Measurements from ENCODE around the gene PSMB11. TPM values are rescaled to one million over a fixed set of nuclear protein-coding genes. Genes with fewer than 3 reads are reported as not detected.

Gene PSMB11
- total and polyA plus RNA-seq, 2 donors (not counting 1 experiment from before 2014, with no cell fraction given), result not detected

GRCh38 chr14:23051141-23052057 is 9.4 kb downstream of the PSMB11 start:
- no peaks in the 10 kb centered on the region for H3K9me3 Mint-ChIP-seq (ENCODE audit: insufficient read depth)
- H4K20me1 ChIP-seq (ENCODE audit: control insufficient read depth, insufficient read depth, low read length, poor library complexity, severe bottlenecking), result no peaks in the 10 kb centered on the region
- H3K79me2 ChIP-seq (ENCODE audit: control insufficient read depth, insufficient read depth, low read length), result no peaks in the 10 kb centered on the region
- H3K9me3 ChIP-seq (ENCODE audit: control extremely low read depth in 1 of 3, control insufficient read depth in 2 of 3, insufficient read depth in 1 of 3, low read length in 2 of 3), result no peaks in the 10 kb centered on the region
- no peaks in the 10 kb centered on the region for H3K27me3 Mint-ChIP-seq
- no peak overlapping the region for H3K9ac ChIP-seq (ENCODE audit: low read length)
- H3K36me3 ChIP-seq (replicated peaks in 1 of 2; ENCODE audit: control extremely low read depth in 1 of 2, control insufficient read depth in 1 of 2, extremely low read depth in 1 of 2, insufficient read depth in 2 of 2, low read length in 1 of 2), result no peaks in the 10 kb centered on the region
- no peak for ATAC-seq (ENCODE audit: low read depth)
- intact Hi-C loops (cut with micrococcal nuclease), result loop anchor here (10.0 kb wide), 2 partner anchors 667 to 747 kb away; no protein-coding TSS in a partner anchor
- no peak overlapping the region for H3K27ac ChIP-seq (ENCODE audit: low read length in 2 of 2)
- no peak for TF ChIP-seq CTCF (IDR thresholded peaks at IDR 0.05)
- TF ChIP-seq EZH2 (IDR thresholded peaks at IDR 0.05; ENCODE audit: borderline replicate concordance, insufficient read depth, low read depth, low read length, poor library complexity, severe bottlenecking), result no peak
- H3K27ac Mint-ChIP-seq, result no peak overlapping the region
- WGBS (ENCODE audit: insufficient coverage), result 80% methylated on average over 2 of the region's 5 CpGs
- ChIA-PET POLR2A (no interaction called here), CTCF (interaction anchor here (1.1 to 19.1 kb wide), 3 partner anchors 9 to 66 kb away, joined by 3 to 1134 read pairs (median 4); partner anchors contain the start of gene AJUBA)
- peaks cover 3 to 5% of the 10 kb centered on the region in 2 donors for H3K4me1 ChIP-seq (ENCODE audit: control insufficient read depth in 2 of 2, insufficient read depth in 2 of 2, low read length in 2 of 2)
- no peak overlapping the region for H2AFZ ChIP-seq (ENCODE audit: insufficient read depth, low read depth, low read length, poor library complexity, severe bottlenecking)
- H3K4me3 Mint-ChIP-seq, result no peak overlapping the region
- H3K4me3 ChIP-seq (ENCODE audit: control extremely low read depth in 1 of 5, extremely low read depth in 1 of 5, insufficient read depth in 1 of 5, low read depth in 2 of 5, low read length in 4 of 5), result no peak overlapping the region
- no peaks in the 10 kb centered on the region for H3K27me3 ChIP-seq (replicated peaks in 1 of 4; ENCODE audit: control extremely low read depth in 1 of 4, control insufficient read depth in 3 of 4, insufficient read depth in 4 of 4, low read length in 3 of 4)
- H3K4me1 Mint-ChIP-seq, result peaks cover 8% of the 10 kb centered on the region
- H3K4me2 ChIP-seq (replicated peaks; ENCODE audit: low read depth, low read length, poor library complexity, severe bottlenecking), result no peak overlapping the region
- DNase-seq, result no peak

- H3K4me3 Mint-ChIP-seq, result no peak overlapping the region
- no peaks in the 10 kb centered on the region for H3K27me3 Mint-ChIP-seq
- intact Hi-C loops (cut with micrococcal nuclease), result loop anchor here (10.0 kb wide), 2 partner anchors 667 to 747 kb away; no protein-coding TSS in a partner anchor
- Histone ChIP-seq H3K27ac (ENCODE audit: low read length in 2 of 2) (no peak overlapping the region), H4K20me1 (ENCODE audit: control insufficient read depth, insufficient read depth, low read length, poor library complexity, severe bottlenecking) (no peaks in the 10 kb centered on the region), H3K4me2 (replicated peaks; ENCODE audit: low read depth, low read length, poor library complexity, severe bottlenecking) (no peak overlapping the region), H2AFZ (ENCODE audit: insufficient read depth, low read depth, low read length, poor library complexity, severe bottlenecking) (no peak overlapping the region), H3K4me3 (ENCODE audit: control extremely low read depth in 1 of 5, extremely low read depth in 1 of 5, insufficient read depth in 1 of 5, low read depth in 2 of 5, low read length in 4 of 5) (no peak overlapping the region), H3K9me3 (ENCODE audit: control extremely low read depth in 1 of 3, control insufficient read depth in 2 of 3, insufficient read depth in 1 of 3, low read length in 2 of 3) (no peaks in the 10 kb centered on the region), H3K79me2 (ENCODE audit: control insufficient read depth, insufficient read depth, low read length) (no peaks in the 10 kb centered on the region), H3K27me3 (replicated peaks in 1 of 4; ENCODE audit: control extremely low read depth in 1 of 4, control insufficient read depth in 3 of 4, insufficient read depth in 4 of 4, low read length in 3 of 4) (peaks cover 0 to 6% (median 0%) of the 10 kb centered on the region in 4 experiments), H3K4me1 (ENCODE audit: control insufficient read depth in 2 of 2, insufficient read depth in 2 of 2, low read length in 2 of 2) (peaks cover 10 to 13% of the 10 kb centered on the region in 2 donors), H3K36me3 (replicated peaks in 1 of 2; ENCODE audit: control extremely low read depth in 1 of 2, control insufficient read depth in 1 of 2, extremely low read depth in 1 of 2, insufficient read depth in 2 of 2, low read length in 1 of 2) (no peaks in the 10 kb centered on the region), H3K9ac (ENCODE audit: low read length) (no peak overlapping the region)
- TF ChIP-seq CTCF (IDR thresholded peaks at IDR 0.05), result no peak
- no peak overlapping the region for H3K27ac Mint-ChIP-seq
- WGBS (ENCODE audit: insufficient coverage), result 96% methylated on average over 11 of the region's 14 CpGs
- ATAC-seq (ENCODE audit: low read depth), result no peak
- CTCF ChIA-PET, result interaction anchor here (1.3 to 19.1 kb wide), 2 partner anchors 66 to 134 kb away, joined by 3 to 1134 read pairs; partner anchors contain the start of gene AJUBA
- POLR2A ChIA-PET, result no interaction called here
- no peak for DNase-seq
- peaks cover 14% of the 10 kb centered on the region for H3K4me1 Mint-ChIP-seq
- H3K9me3 Mint-ChIP-seq (ENCODE audit: insufficient read depth), result no peaks in the 10 kb centered on the region
Measured at GRCh38 chr14:23052182-23052623, 10.2 kb downstream of the PSMB11 start.
